ENCODE results near the gene ELP5.

GRCh38 chr17:7213895-7214299 is 38.1 kb upstream of the ELP5 start:
- TF ChIP-seq POLR2A (IDR thresholded peaks at IDR 0.05), result no peak
- TF ChIP-seq, protein P1, sequence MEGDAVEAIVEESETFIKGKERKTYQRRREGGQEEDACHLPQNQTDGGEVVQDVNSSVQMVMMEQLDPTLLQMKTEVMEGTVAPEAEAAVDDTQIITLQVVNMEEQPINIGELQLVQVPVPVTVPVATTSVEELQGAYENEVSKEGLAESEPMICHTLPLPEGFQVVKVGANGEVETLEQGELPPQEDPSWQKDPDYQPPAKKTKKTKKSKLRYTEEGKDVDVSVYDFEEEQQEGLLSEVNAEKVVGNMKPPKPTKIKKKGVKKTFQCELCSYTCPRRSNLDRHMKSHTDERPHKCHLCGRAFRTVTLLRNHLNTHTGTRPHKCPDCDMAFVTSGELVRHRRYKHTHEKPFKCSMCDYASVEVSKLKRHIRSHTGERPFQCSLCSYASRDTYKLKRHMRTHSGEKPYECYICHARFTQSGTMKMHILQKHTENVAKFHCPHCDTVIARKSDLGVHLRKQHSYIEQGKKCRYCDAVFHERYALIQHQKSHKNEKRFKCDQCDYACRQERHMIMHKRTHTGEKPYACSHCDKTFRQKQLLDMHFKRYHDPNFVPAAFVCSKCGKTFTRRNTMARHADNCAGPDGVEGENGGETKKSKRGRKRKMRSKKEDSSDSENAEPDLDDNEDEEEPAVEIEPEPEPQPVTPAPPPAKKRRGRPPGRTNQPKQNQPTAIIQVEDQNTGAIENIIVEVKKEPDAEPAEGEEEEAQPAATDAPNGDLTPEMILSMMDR (IDR thresholded peaks at IDR 0.05), result peak in 6 of 7 experiments; percentile 18 to 61 (median 42)

Data from body of pancreas (tissue), 4 donors.